Fibroblast of skin of back (primary cell): Measurements from ENCODE around the gene COX7A2. TPM values are rescaled to one million over a fixed set of nuclear protein-coding genes. Genes with fewer than 3 reads are reported as not detected.

Experiments
- DNase-seq: peaks from one replicate; pipeline ENCODE4 v3.0.0-alpha.2; 2013
- polyA plus RNA-seq, 2 experiments: library from polyadenylated mRNA; unstranded; fragments of 120-200 nt; gene quantifications; one replicate each; pipeline ENCODE4 v1.2.1, GENCODE V29; 2013; ENCODE audit not compliant: insufficient read length in 2 of 2

The COX7A2 gene, protein sequence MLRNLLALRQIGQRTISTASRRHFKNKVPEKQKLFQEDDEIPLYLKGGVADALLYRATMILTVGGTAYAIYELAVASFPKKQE
- polyA plus RNA-seq (2013, experiment 1 of 2; ENCODE audit: insufficient read length), result 283 TPM
- polyA plus RNA-seq (2013, experiment 2 of 2; ENCODE audit: insufficient read length), result 216 TPM

DNA sequence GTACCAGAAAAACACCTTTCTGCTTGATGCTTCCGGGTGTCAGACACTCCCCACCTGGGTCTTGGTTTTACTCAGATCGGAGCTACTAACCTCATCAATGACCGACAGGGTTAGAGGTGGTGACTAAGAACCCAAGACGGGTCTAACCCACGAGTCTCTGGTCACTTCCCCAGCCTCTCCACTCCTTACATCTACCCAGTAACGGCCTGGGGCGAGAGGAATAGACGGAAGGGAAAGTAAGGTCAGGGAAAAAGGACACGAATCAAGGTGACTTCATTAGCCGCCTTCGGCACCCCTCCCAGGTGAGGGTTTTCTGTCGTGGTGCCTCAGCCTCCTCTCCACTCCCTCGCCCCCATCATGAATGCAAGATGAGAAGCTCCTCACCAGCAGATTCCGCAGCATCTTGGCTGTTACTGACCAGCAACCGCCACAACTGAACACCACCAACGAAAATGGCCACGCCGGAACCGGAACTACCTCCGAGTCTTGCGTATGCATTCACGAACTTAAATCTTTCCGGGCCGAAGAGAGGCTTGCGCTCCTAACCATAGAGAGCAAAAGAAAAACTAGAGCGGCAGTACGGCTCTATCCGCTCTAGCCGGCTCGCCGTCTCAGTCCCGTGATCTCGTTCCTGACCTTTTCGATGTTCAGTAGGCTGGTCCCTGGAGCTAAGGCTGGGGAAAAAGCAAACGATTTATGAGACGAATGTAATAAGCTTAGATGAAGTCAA, at the start of gene COX7A2:
COX7A2 (minus strand) TSS at position 469 of the 730 bp plus-strand sequence; CDS start at position 402, 67 bp downstream.
- DNase-seq, result peak; percentile 98

DNA sequence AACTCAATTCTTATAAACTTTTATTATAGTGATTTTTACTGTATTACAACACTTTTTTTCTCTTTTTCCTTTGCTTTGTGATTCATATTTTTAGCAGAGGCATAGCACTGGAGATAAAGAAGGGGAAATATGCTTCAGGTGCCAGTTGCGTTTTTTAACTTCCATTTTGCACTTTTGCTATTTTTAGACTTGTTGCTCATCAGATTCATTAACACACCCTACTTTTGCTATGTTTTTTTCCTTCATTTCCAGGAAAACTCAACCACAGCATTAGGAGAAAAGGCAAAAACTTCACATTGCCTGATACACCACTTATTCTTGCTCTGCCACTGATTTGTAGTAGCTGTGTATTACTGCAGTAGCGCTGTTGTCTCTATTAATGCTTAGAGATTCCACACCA, 49.0 kb upstream of the COX7A2 start:
- no peak for DNase-seq

DNA sequence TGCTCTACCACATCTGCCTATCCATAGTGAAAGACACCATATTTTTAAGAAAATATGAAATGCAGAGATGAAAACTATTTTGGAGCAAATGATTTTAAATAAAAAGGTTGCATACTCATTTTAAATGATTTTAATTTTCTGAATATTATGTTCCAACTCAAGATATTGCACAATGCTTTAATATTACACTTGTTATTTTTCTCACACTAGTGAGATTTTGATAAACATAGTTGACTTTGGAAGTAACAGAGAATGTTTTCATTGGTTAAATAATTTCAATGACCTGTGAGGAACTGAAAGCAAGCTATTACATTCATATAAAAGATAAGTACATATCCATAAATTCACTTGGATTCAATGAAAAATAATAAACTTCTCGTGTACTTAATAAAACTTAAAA, 48.1 kb upstream of the COX7A2 start:
- DNase-seq, result no peak

DNA sequence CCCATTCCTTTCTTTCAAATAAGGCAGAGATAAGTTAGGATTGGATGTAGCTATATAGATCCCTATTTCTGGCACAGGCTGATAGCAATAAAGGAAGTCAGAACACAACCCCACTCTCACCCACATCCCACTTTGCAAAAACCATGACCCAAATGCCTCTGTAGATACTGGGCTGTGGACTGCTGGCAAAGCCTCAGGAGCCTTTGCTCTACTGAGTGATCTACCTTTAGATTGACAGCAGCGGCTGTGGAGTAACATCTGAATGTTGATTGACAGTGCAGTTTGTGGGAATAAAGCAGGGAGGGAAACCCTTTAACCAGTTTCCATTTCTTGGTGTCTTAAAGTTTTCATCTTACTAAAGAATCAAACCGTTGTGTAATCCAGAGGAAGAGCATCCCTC, 47.7 kb upstream of the COX7A2 start:
- no peak for DNase-seq

DNA sequence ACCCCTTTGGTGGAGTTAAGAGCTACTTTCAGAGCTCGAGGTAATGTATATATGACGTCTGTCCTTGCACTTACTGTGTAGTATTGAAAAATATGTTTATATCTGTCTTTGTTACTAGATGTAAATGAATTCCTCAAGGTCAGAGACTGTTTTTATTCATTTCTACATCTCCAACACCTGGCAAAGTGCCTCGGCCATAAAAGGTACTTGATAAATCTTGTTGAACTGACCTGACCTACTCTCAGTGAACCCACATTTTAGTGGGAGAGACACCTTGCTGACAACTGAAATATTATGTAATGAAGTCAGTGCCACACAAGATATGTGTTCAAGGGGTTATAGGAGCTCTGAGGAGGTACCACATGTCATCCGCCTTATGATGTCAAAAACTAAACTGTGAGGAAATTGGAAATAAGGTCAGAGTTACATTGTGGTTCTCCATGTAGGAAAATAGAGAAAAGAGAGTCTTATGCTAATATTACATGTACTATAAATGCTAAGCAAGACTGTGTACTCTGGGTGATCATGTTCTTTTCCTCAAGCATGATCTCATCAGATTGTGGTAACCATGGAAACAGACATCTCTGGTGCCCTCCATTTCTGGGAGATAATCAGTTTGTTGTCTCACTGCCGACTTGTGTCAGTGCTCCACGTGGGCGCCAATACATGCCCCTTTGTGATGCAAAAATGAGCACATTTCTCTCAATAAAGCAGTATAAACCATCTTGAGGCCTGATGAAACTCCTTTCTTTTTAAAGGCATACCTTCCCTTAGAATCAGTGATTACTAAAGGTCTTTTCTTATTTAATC, 46.7 kb upstream of the COX7A2 start:
- DNase-seq, result no peak

DNA sequence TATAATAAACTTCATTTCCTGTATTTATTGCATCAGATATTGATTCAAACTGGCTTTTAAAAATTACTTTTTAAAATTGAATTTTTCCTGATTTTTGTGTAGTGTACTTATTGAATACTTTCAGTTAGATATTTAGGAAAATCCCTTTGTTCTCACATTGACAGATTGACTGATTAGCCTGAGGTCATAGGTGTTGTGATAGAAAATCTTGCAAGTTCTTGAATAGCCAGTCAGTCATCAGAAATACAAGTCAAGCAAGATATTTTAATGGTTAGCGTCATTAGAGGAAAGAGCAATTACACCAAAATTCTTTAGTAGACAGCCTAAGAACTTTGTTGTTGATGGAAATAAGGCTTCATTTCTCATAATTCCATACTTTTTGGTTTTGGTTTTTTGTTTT, 44.4 kb upstream of the COX7A2 start:
- DNase-seq, result no peak

DNA sequence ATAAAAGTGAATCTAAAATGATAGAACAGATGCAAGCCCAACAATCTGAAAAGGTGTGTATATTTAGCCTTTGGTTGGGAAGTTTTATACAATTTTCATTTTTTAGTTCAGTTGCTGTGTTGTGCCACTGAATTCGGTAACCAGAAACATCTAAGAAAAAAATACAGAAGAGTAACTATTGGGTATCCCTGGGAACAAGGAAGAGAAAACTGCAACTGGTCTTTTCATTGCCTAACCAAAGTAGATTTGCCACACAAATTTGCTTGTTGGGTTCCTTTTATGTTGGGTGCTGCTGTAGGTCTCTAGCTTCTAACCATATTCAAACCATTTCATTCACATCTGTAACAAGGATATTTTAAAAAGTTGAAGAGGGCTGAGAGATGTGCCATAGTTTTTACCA, 43.8 kb upstream of the COX7A2 start:
- no peak for DNase-seq

DNA sequence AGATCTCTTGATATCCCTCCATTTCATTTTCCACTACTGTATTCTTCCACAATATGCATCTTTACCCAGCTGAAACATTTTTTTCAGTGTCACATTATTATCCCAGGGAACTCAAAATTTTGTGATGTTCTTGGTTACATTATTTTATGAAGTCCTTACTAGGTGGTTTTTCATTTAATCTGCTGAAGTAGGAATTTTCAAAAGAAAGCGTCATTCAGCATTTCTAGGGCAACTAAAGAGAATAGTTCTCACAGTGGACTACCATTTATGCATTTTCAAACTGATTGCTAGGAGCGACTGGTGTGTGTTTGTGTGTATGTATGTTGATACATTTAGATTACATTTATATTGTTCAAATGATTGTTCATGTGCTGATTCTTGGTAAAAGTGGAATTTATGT, 43.4 kb upstream of the COX7A2 start:
- DNase-seq, result no peak

DNA sequence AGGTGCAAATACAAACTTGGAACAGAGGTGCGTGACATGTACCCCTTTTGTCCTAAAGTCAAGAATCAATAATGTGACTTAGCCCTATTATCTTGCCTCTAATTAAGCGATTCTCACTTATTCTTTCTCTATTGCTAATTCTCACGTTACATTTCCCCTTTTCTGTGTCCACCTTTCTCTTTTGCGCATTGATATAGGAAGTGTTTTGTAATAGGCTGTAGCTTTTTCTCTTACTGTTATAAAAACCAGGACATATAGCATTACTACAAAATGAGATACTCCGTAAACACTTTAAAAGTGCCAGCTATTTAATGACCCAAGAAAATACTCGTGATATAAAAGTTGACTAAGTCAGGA, 41.7 kb upstream of the COX7A2 start:
- DNase-seq, result no peak

DNA sequence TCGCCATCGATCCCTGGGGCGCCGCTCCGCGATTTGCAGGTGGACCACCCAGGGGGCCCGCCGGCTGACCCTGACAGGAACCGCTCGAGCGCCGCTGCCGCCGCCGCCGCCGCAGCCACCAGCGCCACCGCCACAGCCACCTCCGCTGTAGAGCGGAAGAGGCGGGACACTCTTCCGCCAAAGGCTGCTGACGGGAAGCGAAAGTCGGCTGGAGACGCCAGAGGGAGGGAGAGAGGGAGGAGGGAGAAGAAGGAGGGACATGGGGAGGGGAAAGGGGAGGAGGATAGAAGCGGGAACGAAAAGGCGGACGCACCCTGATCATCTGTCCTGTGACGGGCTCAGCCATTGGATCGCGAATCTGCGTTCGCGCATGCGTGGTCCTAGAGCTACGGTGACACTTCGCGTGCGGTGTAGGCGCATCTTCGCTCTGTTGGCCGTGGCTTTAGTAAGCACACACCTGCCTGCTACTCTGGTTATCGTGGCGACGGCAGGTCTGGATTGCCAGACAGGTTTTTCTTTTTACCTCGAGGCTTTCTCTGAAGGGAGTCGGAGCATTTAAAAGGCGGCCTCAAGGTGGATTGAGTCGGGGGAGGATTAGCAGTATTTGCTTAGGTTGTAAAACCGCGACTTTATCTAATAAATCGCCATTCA, 41.2 kb upstream of the COX7A2 start, which contains the start of gene TMEM30A:
TMEM30A (minus strand) TSS at position 161 of the 651 bp plus-strand sequence; CDS start at position 7, 154 bp downstream.
- DNase-seq, result peak; percentile 100

DNA sequence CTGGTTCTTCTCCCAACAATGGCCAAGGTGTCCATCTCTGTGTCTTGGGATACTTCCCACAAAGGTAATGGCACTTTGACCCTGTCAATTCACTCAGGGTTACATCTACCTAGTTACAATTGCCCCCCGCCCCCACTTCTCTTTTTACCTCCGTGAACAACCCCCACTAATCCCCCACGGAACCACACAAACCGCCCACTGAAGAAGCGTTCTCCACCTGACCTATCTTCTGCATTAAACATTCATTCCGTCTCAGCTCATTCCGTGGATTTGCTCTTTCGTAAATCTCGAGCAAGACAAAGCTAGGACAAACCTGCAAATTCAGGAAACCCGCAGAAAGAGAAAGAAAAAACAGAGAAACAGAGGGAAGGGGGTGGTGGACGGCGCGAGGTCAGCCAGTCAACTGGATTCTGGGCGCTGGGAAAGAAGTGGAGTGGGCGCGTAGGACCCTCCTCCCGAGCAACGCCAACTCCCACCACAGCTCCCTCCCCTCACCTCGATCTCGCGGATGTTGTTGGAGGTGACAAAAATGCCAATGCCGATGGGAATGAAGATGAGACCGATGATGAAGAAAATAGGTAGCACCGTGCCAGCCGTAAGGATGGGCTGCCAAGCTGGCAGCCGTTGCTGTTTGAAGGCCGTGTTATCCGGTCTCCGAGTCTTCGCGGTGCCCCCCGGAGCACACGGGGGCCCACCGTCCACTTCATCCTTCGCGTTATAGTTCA, 40.5 kb upstream of the COX7A2 start:
- peak; percentile 31 for DNase-seq

DNA sequence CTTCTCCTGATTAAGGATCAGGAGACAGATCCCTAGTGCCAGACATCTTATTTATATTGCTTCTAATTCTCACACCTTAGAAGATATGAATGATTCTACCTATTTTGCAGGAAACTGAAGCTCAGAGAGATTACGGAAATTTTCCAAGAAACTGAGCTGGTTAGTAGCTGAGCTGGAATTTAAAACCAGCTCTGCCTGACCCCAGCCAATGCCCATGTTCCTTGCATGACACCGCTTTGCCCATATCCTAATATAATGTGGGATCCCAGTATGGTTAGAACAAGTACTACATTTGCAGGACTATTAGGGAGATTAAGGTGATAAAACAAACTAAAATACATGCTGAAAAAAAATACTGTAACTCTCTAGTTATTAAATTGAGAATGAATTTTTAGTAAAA, 39.1 kb upstream of the COX7A2 start:
- no peak for DNase-seq

DNA sequence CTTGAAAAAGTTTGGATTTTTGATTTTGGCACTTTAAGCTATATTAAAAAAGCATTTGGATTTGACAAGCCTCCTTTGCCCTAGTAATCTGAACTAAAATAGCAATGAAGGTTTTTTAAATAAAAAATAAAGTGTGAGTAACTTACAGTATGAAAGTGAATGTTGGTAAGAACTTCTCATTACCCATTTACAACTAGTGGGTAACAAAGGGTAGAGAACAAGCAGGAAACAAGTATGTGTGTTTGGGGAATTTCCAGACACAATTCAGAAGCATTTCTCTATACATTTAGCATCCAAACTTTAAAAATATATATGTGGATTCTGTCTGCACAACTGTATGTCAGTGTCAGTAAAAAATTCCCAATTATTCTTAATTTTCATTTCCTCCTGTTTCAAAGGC, 38.1 kb upstream of the COX7A2 start:
- no peak for DNase-seq

DNA sequence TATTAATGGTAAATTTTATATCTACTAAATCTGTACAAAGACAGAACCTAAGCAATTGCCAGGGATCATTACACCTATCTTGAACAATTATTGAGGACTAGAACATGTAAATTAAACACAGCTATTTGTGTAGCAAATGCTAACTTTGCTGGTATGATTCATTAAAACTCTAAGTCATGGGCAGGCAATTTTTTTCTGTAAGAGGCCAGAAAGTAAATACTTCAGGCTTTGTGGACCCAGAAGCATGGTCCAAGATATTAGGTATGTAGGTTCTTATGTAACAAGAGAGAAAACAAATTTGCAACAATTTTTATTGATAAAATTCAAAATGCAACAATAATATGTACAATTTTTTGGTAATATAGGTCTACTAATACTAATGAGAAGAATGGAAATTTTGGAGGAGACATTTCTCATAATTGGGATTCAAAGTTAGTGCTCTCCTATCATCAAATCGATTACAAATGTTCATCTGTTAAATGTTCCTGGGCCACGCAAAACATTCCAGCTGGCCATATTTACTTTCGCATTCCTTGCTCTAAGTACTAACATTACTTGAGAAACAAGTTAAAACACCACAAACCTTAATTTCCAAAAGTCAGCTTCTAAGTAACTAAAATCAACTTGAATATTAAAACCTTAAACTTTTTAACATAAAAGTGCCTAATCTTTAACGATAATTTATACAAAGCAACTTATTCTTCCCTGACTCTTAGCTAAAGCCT, 36.7 kb upstream of the COX7A2 start:
- no peak for DNase-seq

DNA sequence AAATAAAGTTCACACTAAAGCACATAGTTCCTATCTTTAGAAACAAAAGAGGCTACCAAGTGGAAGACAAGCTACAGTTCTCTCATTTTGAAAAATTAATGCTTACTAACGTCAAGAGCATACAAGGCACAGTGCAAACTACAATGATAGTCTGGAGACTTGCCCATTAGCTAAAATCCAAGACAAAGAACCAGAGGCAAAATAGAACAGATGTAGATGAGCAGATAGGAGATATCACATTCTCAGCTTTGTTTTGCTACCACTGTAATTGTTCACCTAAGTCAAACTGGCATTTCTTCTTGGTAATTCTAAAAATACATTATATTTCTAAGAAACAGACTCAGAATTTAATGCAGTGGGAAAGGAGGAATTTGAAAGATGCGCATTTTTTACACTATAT, 35.8 kb upstream of the COX7A2 start:
- no peak for DNase-seq

DNA sequence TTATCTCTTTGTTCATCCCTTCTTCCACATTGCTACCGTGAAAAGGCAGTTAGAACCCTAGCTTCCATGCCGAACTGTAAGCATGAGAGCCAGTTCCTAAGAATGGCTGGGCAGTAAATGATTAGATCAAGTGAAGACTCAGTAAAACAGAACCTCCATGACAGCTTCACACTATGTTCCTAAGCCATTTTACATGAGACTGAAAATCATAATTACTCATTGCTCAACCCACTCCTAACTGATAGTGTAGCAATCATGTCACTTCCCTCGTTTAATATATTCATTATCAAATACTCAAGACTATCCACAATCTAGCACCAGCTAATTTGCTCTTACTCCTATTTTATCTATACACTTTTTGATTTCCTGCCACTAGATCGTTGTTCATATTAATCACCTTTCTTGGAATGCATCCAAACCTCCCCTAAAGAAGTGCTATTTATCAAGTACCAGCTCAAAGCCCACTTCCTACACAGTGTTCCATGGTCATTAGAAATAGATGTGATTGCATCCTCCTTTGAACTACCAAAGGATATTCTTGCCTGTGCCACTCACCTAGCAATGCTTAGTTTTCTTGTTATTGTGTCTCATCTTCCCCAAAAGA, 35.0 kb upstream of the COX7A2 start:
- DNase-seq, result no peak

DNA sequence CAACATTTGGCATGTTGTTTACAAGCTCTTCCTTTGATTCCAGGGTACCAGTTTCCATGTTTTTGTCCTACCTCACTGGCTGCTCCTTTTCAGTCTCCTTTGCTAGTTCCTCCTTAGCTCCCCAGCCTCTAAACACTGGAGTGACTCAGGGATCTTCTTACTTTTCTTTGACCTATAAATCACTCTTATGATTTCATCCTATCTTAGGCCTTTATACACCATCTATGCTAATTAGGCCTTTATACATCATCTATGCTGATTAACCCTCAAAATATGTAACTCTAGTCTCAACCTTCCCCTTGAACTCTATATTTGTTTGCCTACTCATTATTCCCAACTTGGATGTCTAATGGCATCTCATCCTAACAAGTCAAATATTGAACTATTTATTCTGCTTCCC, 31.5 kb upstream of the COX7A2 start:
- DNase-seq, result peak; percentile 92

DNA sequence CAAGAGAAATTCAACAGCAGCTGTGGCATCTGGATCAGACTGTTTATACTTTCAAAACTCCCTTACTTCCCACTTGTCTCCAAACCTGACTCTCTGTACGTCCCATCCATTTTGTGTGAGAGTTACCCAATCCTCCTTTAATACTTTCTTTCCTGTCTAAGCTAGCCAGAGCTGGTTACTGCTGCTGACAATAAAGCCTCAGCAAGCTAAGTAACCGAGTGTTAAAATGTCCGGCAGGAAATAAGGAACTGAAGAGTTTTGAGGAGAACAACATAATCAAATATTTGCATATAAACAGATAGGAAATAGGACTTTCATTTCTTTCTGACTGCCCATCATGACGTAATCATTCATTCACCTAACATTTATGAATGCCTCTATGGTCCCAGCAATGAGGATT, 29.4 kb upstream of the COX7A2 start:
- DNase-seq, result no peak

DNA sequence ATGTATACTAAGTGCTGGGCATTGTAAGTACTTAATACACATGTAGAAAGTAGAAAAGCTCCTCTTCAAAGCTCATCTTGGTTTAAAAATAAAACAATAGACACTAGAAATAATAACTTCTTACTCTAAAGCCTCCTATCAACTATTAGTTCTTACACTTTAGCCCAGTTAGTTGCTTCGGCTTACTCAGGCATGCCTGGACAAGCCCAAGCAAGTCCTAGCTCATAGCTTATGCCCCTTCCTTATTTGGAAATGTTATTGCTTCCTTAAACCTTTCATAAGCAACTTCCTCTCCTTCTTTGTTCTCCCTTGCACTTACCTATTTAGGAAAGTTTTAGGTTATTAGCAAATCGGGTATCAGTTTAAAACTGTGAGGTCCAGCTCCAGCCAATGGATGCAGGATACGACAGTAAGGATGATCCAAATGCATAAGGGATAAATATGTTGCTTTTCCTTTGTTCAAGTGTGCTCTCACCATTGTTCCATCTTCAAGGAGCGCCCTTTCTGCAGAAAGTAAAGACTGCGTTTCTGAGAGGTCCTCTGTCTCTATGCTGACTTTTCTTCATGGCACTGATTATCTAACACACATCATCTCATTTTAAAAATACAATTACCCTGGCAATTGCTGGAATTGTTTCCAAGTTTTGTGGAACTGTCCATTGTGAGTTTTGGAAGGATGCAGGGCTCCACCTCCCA, 28.7 kb upstream of the COX7A2 start:
- peak; percentile 66 for DNase-seq

DNA sequence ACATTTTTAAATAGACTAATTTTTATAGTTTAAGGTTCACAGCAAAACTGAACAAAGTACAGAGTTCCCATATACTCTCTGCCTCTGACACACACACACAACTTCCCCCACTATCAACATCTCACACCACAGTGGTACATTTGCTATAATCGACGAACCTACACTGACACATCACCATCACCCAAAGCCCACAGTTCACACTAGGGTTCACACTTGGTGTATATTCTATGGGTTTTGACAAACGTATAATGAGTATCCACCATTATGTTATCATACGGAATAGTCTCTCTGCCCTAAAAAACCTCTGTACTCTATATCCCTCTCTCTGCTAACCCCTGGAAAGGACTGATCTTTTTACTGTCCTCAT, 25.4 kb upstream of the COX7A2 start:
- no peak for DNase-seq
